ENCODE results near the gene EIPR1.

The EIPR1 gene

GRCh38 chr2:3238951-3239841 lies 138.4 kb downstream of the EIPR1 start:
- DNase-seq = no peak

- no peak for DNase-seq
Measured at GRCh38 chr2:3236300-3237045, 141.1 kb downstream of the EIPR1 start.

GRCh38 chr2:3233877-3234276 lies 143.7 kb downstream of the EIPR1 start:
- no peak for DNase-seq

GRCh38 chr2:3229221-3229620 lies 148.4 kb downstream of the EIPR1 start:
- DNase-seq = no peak

GRCh38 chr2:3224681-3225080 lies 152.9 kb downstream of the EIPR1 start:
- DNase-seq = no peak

GRCh38 chr2:3223080-3223923 lies 154.3 kb downstream of the EIPR1 start:
- DNase-seq = no peak

GRCh38 chr2:3222636-3223035 lies 155.0 kb downstream of the EIPR1 start:
- DNase-seq = no peak

GRCh38 chr2:3219536-3219935 lies 158.1 kb downstream of the EIPR1 start:
- DNase-seq = no peak

GRCh38 chr2:3217646-3218045 lies 160.0 kb downstream of the EIPR1 start:
- DNase-seq = no peak

- no peak for DNase-seq
Measured at GRCh38 chr2:3216841-3217495, 160.7 kb downstream of the EIPR1 start.

GRCh38 chr2:3214806-3215404 lies 162.7 kb downstream of the EIPR1 start:
- peak; percentile 16 for DNase-seq

GRCh38 chr2:3214065-3214464 lies 163.6 kb downstream of the EIPR1 start:
- DNase-seq = no peak

- no peak for DNase-seq
Measured at GRCh38 chr2:3212984-3213383, 164.6 kb downstream of the EIPR1 start.

GRCh38 chr2:3212061-3212362 lies 165.6 kb downstream of the EIPR1 start:
- no peak for DNase-seq

- DNase-seq = no peak
Measured at GRCh38 chr2:3211256-3212060, 166.2 kb downstream of the EIPR1 start.

GRCh38 chr2:3210257-3210656 lies 167.4 kb downstream of the EIPR1 start:
- peak; percentile 17 for DNase-seq

GRCh38 chr2:3209258-3209657 lies 168.4 kb downstream of the EIPR1 start:
- peak; percentile 17 for DNase-seq

GRCh38 chr2:3208591-3208990 lies 169.0 kb downstream of the EIPR1 start:
- DNase-seq = no peak

- DNase-seq = no peak
Measured at GRCh38 chr2:3208179-3208578, 169.4 kb downstream of the EIPR1 start.

GRCh38 chr2:3207091-3207491 lies 170.5 kb downstream of the EIPR1 start:
- DNase-seq = peak; percentile 23

- no peak for DNase-seq
Measured at GRCh38 chr2:3205845-3206244, 171.8 kb downstream of the EIPR1 start.
